Osteoblast (primary cell): ENCODE measurements around the gene PCDH8. TPM values are rescaled to one million over a fixed set of nuclear protein-coding genes. Genes with fewer than 3 reads are reported as not detected.
A peak's percentile ranks its signal among the peaks of the same experiment; 100 is the strongest.

Experiments
- DNase-seq: peaks from one replicate; pipeline ENCODE4 v3.0.0; 2011; ENCODE audit warnings: low spot score, mixed read lengths; ENCODE audit not compliant: insufficient read length; ENCODE audit errors: missing footprints
- H2AFZ ChIP-seq: 2 replicates; pipeline ENCODE4 v1.6.0; 2011; ENCODE audit warnings: mild to moderate bottlenecking, low read length
- H3K27ac ChIP-seq: 2 replicates; pipeline ENCODE4 v1.5.1; 2011; ENCODE audit warnings: mild to moderate bottlenecking, low read depth, low read length, moderate library complexity
- H3K27me3 ChIP-seq: 2 replicates; pipeline ENCODE4 v1.6.0; 2012; ENCODE audit warnings: mild to moderate bottlenecking, control low read depth, inconsistent platforms, low read length, moderate library complexity; ENCODE audit not compliant: insufficient read depth
- H3K36me3 ChIP-seq: 2 replicates; pipeline ENCODE4 v1.5.1; 2011; ENCODE audit warnings: mild to moderate bottlenecking, low read length, control low read depth, moderate library complexity; ENCODE audit not compliant: insufficient read depth
- H3K4me1 ChIP-seq: 2 replicates; pipeline ENCODE4 v1.5.1; 2011; ENCODE audit warnings: mild to moderate bottlenecking, low read length, control low read depth, moderate library complexity; ENCODE audit not compliant: insufficient read depth
- H3K4me2 ChIP-seq: 2 replicates; pipeline ENCODE4 v1.6.0; 2011; ENCODE audit warnings: mild to moderate bottlenecking, low read length; ENCODE audit not compliant: insufficient read depth
- H3K4me3 ChIP-seq: fragments of 200-600 bp; sonication (generic); 3 replicates; pipeline ENCODE4 v1.5.1; 2012; ENCODE audit warnings: mild to moderate bottlenecking, low read length, inconsistent platforms; ENCODE audit not compliant: insufficient read depth
- H3K79me2 ChIP-seq: 2 replicates; pipeline ENCODE4 v1.6.0; 2012; ENCODE audit warnings: mild to moderate bottlenecking, low read length, control low read depth, inconsistent platforms; ENCODE audit not compliant: insufficient read depth
- H3K9me3 ChIP-seq: 2 replicates; pipeline ENCODE4 v1.5.1; 2011; ENCODE audit warnings: low read depth, low read length, control low read depth
- H4K20me1 ChIP-seq: 2 replicates; pipeline ENCODE4 v1.6.0; 2012; ENCODE audit warnings: mild to moderate bottlenecking, low read length, control low read depth; ENCODE audit not compliant: insufficient read depth
- total RNA-seq: library from RNA; depleted of rRNA; stranded (reverse); fragments of >200 nt; gene quantifications from 2 replicates; pipeline ENCODE4 v1.2.3, GENCODE V29; 2012
- TF ChIP-seq, protein P1 (sequence below): IDR thresholded peaks from 2 replicates; pipeline ENCODE4 v1.5.1; 2011; ENCODE audit warnings: mild to moderate bottlenecking, low read depth, low read length, moderate library complexity; ENCODE audit errors: extremely low read depth

Gene PCDH8
- total RNA-seq, 1 donor: not detected

- H4K20me1 ChIP-seq: no peaks in the 10 kb centered on the region
- H3K27me3 ChIP-seq: no peaks in the 10 kb centered on the region
- TF ChIP-seq, protein P1, sequence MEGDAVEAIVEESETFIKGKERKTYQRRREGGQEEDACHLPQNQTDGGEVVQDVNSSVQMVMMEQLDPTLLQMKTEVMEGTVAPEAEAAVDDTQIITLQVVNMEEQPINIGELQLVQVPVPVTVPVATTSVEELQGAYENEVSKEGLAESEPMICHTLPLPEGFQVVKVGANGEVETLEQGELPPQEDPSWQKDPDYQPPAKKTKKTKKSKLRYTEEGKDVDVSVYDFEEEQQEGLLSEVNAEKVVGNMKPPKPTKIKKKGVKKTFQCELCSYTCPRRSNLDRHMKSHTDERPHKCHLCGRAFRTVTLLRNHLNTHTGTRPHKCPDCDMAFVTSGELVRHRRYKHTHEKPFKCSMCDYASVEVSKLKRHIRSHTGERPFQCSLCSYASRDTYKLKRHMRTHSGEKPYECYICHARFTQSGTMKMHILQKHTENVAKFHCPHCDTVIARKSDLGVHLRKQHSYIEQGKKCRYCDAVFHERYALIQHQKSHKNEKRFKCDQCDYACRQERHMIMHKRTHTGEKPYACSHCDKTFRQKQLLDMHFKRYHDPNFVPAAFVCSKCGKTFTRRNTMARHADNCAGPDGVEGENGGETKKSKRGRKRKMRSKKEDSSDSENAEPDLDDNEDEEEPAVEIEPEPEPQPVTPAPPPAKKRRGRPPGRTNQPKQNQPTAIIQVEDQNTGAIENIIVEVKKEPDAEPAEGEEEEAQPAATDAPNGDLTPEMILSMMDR: no peak
- H3K9me3 ChIP-seq: no peaks in the 10 kb centered on the region
- H3K4me2 ChIP-seq: no peak overlapping the region
- no peak for DNase-seq
- no peak overlapping the region for H3K27ac ChIP-seq
- no peaks in the 10 kb centered on the region for H3K79me2 ChIP-seq
- H3K4me3 ChIP-seq: no peak overlapping the region
- no peaks in the 10 kb centered on the region for H3K4me1 ChIP-seq
- no peak overlapping the region for H2AFZ ChIP-seq
- H3K36me3 ChIP-seq: no peaks in the 10 kb centered on the region
Observed at GRCh38 chr13:52810011-52810410, 38.4 kb downstream of the PCDH8 start.

GRCh38 chr13:52809310-52809769, 39.1 kb downstream of the PCDH8 start:
- H2AFZ ChIP-seq: no peak overlapping the region
- no peaks in the 10 kb centered on the region for H4K20me1 ChIP-seq
- no peaks in the 10 kb centered on the region for H3K36me3 ChIP-seq
- H3K27ac ChIP-seq: no peak overlapping the region
- no peaks in the 10 kb centered on the region for H3K4me1 ChIP-seq
- no peak overlapping the region for H3K4me2 ChIP-seq
- no peaks in the 10 kb centered on the region for H3K9me3 ChIP-seq
- DNase-seq: peak; percentile 87
- no peaks in the 10 kb centered on the region for H3K79me2 ChIP-seq
- H3K4me3 ChIP-seq: no peak overlapping the region
- TF ChIP-seq, protein P1: peak; percentile 48
- H3K27me3 ChIP-seq: no peaks in the 10 kb centered on the region

- Histone ChIP-seq H3K4me2 (no peak overlapping the region), H3K4me3 (no peak overlapping the region), H3K9me3 (no peaks in the 10 kb centered on the region), H4K20me1 (no peaks in the 10 kb centered on the region), H3K27ac (no peak overlapping the region), H3K27me3 (no peaks in the 10 kb centered on the region), H2AFZ (no peak overlapping the region), H3K36me3 (no peaks in the 10 kb centered on the region), H3K4me1 (no peaks in the 10 kb centered on the region), H3K79me2 (no peaks in the 10 kb centered on the region)
- no peak for DNase-seq
- TF ChIP-seq, protein P1: no peak
Observed at GRCh38 chr13:52808842-52809219, 39.6 kb downstream of the PCDH8 start.

DNA sequence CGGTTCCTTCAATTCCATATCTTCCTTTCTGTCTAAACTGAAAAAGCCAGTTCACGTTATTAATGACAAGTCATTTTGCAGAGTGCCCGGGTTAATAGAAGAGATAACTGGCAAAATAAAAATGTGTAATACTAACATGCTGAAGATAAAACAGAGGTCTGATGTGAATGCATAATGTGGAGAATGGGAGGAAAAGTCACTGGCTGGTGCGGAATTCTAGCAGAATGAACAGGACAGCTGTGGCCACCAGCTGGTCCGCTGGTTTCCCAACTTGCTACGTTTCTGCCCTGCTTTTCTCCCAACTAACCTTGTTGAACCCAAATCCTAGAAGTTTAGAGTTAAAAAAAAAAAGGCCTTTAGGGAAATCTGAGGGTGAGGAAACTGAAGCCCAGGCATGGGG, 42.4 kb downstream of the PCDH8 start:
- no peaks in the 10 kb centered on the region for H3K4me1 ChIP-seq
- TF ChIP-seq, protein P1: no peak
- H3K4me3 ChIP-seq: no peak overlapping the region
- no peak for DNase-seq
- H3K36me3 ChIP-seq: no peaks in the 10 kb centered on the region
- no peaks in the 10 kb centered on the region for H3K27me3 ChIP-seq
- no peak overlapping the region for H3K27ac ChIP-seq
- H2AFZ ChIP-seq: no peak overlapping the region
- no peaks in the 10 kb centered on the region for H3K79me2 ChIP-seq
- H4K20me1 ChIP-seq: no peaks in the 10 kb centered on the region
- H3K9me3 ChIP-seq: no peaks in the 10 kb centered on the region
- H3K4me2 ChIP-seq: no peak overlapping the region
